Kidney (tissue), 14 donors: Measurements from ENCODE around the gene RAB3B. TPM values are rescaled to one million over a fixed set of nuclear protein-coding genes. Genes with fewer than 3 reads are reported as not detected.

Source experiments
- DNase-seq, 5 donors: peaks; one replicate each; pipeline ENCODE4 v3.0.0-alpha.2; 2013 to 2020
- FAIRE-seq: peaks from 2 replicates; lab custom pipeline; 2012; peaks lifted over from hg19 to GRCh38; lab: Jason Lieb, UNC
- H3K27ac ChIP-seq, 2 donors: one replicate each; pipeline ENCODE4 v1.7.0; 2013; ENCODE audit warnings: low read depth in 2 of 2, low read length in 2 of 2, inconsistent platforms in 1 of 2
- H3K27me3 ChIP-seq: one replicate; pipeline ENCODE4 v1.7.1; 2013; ENCODE audit warnings: low read length, inconsistent platforms; ENCODE audit not compliant: control insufficient read depth, insufficient read depth
- H3K36me3 ChIP-seq, 3 donors: one replicate each; pipeline versions ENCODE4 v1.7.0 to v1.7.1; 2013; ENCODE audit warnings: low read length in 3 of 3, control low read depth in 1 of 3, inconsistent platforms in 1 of 3; ENCODE audit not compliant: insufficient read depth in 3 of 3, control insufficient read depth in 2 of 3
- H3K4me1 ChIP-seq, 3 donors: one replicate each; pipeline versions ENCODE4 v1.7.0 to v1.7.1; 2013; ENCODE audit warnings: low read length in 3 of 3, inconsistent platforms in 1 of 3, low read depth in 1 of 3; ENCODE audit not compliant: control insufficient read depth in 2 of 3, insufficient read depth in 2 of 3
- H3K4me3 ChIP-seq, 3 donors: one replicate each; pipeline versions ENCODE4 v1.7.0 to v1.8.1; 2013; ENCODE audit warnings: low read length in 3 of 3, control low read depth in 1 of 3, inconsistent platforms in 1 of 3
- H3K9ac ChIP-seq, 3 donors: one replicate each; pipeline versions ENCODE4 v1.7.0 to v1.7.1; 2013; ENCODE audit warnings: low read length in 3 of 3, control low read depth in 1 of 3, inconsistent platforms in 1 of 3
- H3K9me3 ChIP-seq, 3 donors: one replicate each; pipeline versions ENCODE4 v1.7.0 to v1.7.1; 2013; ENCODE audit warnings: low read length in 3 of 3, control low read depth in 1 of 3, inconsistent platforms in 1 of 3; ENCODE audit not compliant: control insufficient read depth in 2 of 3, insufficient read depth in 1 of 3
- CTCF ChIP-seq: IDR thresholded peaks from 3 replicates; pipeline ENCODE4 v1.5.1; 2012; ENCODE audit warnings: mild to moderate bottlenecking, moderate library complexity, borderline replicate concordance; ENCODE audit not compliant: insufficient read depth; ENCODE audit errors: extremely low read depth
- intact Hi-C: fragments of 100-400 bp; cut with DNase I; formaldehyde crosslinking; loops from one replicate; pipeline ENCODE4 v1.11.1; 2022
- polyA plus RNA-seq: library from polyadenylated mRNA; stranded (reverse); fragments of 350-450 nt; fragmentation: Illumina TruSeq; extraction: RNeasy Lipid Tissue Mini Kit (QIAGEN cat#74804); gene quantifications from one replicate; pipeline ENCODE4 v1.2.3, GENCODE V29; 2014; ENCODE audit warnings: low read depth, low replicate concordance; ENCODE audit not compliant: insufficient read depth
- total RNA-seq: library from RNA; stranded (reverse); fragmentation: NEBNext Ultra II Directional; extraction: Animal tissue kit (Norgen Biotek cat#: 25700); gene quantifications from one replicate; pipeline ENCODE4 v1.2.1, GENCODE V29; 2021
- donor health status: control.
- donor health status: control.
- donor health status: control.
- donor health status: control.
- donor health status: control.
- donor health status: DM: yes; HTN: yes; CAD: no.
- donor health status: Normal renal cell carcinoma (clear cell type).

The RAB3B gene
- total and polyA plus RNA-seq, 2 donors from 2014 or later: 0.60 to 0.72 TPM

DNA sequence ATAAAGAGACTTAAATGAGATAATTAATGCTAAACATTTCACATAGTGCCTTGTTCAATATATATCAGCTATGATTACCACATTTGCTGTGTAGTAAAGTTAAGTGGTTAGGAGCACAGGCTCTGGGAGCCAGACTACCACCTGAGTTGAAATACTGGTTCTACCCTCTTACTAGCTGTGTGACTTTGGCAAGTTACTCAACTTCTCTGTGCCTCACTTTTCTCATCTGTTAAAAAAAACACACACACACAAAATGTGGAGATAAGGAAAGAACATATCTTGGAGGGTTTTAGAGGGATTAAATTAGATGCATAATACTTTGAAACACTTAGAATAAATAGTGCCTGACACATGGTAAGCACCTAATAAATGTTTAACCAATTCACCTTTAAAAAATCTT is 60.2 kb downstream of the RAB3B start:
- no peak for DNase-seq
- Histone ChIP-seq H3K4me3 (no peak overlapping the region), H3K4me1 (no peaks in the 10 kb centered on the region), H3K36me3 (no peaks in the 10 kb centered on the region), H3K27ac (no peak overlapping the region), H3K27me3 (no peaks in the 10 kb centered on the region), H3K9me3 (no peaks in the 10 kb centered on the region), H3K9ac (no peak overlapping the region)
- no peak for TF ChIP-seq CTCF
- FAIRE-seq: no peak
- intact Hi-C loops: no loop called here

DNA sequence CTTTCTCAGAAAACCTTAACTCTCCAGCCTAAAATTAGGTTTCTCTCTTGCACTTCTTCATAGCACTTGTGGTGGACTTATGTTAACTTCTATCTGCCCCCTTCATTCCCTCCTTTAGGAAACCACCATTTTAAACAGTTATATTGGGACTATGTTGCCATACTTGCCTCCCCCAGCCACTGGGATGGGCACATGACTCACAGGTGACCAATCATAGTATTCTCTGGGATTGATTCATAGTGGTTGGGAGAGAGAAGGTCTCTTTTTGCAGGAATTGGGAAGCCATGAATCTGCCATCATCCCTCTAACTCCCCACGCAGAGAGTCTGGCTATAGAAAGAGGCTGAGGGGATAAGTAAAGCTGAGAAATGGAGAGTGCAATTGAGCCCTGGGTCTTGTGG is 61.6 kb downstream of the RAB3B start:
- Histone ChIP-seq H3K36me3 (no peaks in the 10 kb centered on the region), H3K9me3 (no peaks in the 10 kb centered on the region), H3K9ac (no peak overlapping the region), H3K27ac (no peak overlapping the region), H3K4me3 (no peak overlapping the region), H3K4me1 (no peaks in the 10 kb centered on the region), H3K27me3 (no peaks in the 10 kb centered on the region)
- no peak for TF ChIP-seq CTCF
- intact Hi-C loops: no loop called here
- FAIRE-seq (no peak), DNase-seq (no peak)

GRCh38 chr1:51927029-51927428 is 63.5 kb downstream of the RAB3B start:
- no peak for DNase-seq
- Histone ChIP-seq H3K4me1 (no peaks in the 10 kb centered on the region), H3K36me3 (no peaks in the 10 kb centered on the region), H3K4me3 (no peak overlapping the region), H3K9me3 (no peaks in the 10 kb centered on the region), H3K27ac (no peak overlapping the region), H3K27me3 (no peaks in the 10 kb centered on the region), H3K9ac (no peak overlapping the region)
- TF ChIP-seq CTCF: no peak
- intact Hi-C loops: no loop called here
- FAIRE-seq: no peak

DNA sequence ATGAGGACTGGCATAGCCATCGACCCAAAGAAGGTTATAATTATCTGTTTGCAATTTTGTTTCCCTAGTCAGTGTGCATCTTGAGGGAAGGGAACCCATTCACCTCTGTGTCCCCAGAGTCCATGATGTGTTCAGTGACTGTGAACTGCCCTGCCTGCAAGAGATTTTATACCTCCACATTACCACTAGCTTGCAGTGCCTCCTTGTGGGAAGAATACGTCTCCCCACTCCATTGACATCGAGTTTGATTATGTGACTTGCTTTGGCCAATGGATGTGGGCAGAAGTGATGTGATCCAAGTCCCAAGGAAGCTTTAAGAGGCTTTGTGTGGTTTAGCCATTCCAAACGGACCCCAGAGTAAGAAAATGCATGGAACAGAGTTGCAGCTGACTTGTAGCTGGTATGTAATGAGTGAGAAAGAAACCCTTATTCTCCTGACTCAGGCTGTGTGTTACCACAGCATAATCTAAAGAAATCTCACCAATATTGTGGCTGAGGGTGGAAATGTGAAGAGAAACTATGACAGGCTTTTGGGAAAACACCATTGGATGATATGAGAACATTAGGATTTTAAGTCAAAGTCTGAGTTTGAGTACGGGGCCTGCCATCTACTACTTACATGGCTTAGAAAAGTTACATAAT is 64.2 kb downstream of the RAB3B start:
- intact Hi-C loops: no loop called here
- Histone ChIP-seq H3K36me3 (no peaks in the 10 kb centered on the region), H3K27ac (no peak overlapping the region), H3K27me3 (no peaks in the 10 kb centered on the region), H3K9me3 (no peaks in the 10 kb centered on the region), H3K4me1 (no peaks in the 10 kb centered on the region), H3K9ac (no peak overlapping the region), H3K4me3 (no peak overlapping the region)
- no peak for TF ChIP-seq CTCF
- no peak for DNase-seq
- no peak for FAIRE-seq
